Natural killer cell (primary cell): ENCODE data around the gene LRRC71. TPM values are rescaled to one million over a fixed set of nuclear protein-coding genes. Genes with fewer than 3 reads are reported as not detected.

Experiments
- ATAC-seq, 3 donors: fragments of 150-1000 bp in 2 of 3; fragments of 200-7000 bp in 1 of 3; cut with Tn5 transposase; 1 replicate in 1 of 3; 2 replicates in 2 of 3; pipeline ENCODE4 v1.10.0; 2021; ENCODE audit warnings: mild to moderate bottlenecking in 2 of 3, moderate library complexity in 2 of 3
- DNase-seq, 2 donors: peaks; one replicate each; pipeline versions ENCODE4 v3.0.0 to v3.0.0-alpha.2; 2013 to 2021; ENCODE audit warnings: mixed read lengths in 1 of 2
- H3K27ac ChIP-seq: one replicate; pipeline ENCODE4 v1.5.1; 2013; ENCODE audit warnings: mild to moderate bottlenecking, low read length
- H3K27me3 ChIP-seq: one replicate; pipeline ENCODE4 v1.6.1; 2013; ENCODE audit warnings: low read length; ENCODE audit not compliant: control insufficient read depth, insufficient read depth
- H3K36me3 ChIP-seq: one replicate; pipeline ENCODE4 v1.6.1; 2013; ENCODE audit warnings: low read length; ENCODE audit not compliant: control insufficient read depth, insufficient read depth
- H3K4me1 ChIP-seq: one replicate; pipeline ENCODE4 v1.6.1; 2013; ENCODE audit warnings: low read length; ENCODE audit not compliant: control insufficient read depth, insufficient read depth
- H3K4me3 ChIP-seq: one replicate; pipeline ENCODE4 v1.5.1; 2013; ENCODE audit warnings: low read length
- H3K9me3 ChIP-seq: one replicate; pipeline ENCODE4 v1.6.1; 2013; ENCODE audit warnings: low read length; ENCODE audit not compliant: control insufficient read depth, insufficient read depth
- H3K27ac Mint-ChIP-seq, 2 donors: one replicate each; pipeline ENCODE4 v1.8.0; 2022; ENCODE audit warnings: mild to moderate bottlenecking in 2 of 2, mixed read lengths in 2 of 2, moderate library complexity in 1 of 2
- H3K27me3 Mint-ChIP-seq, 2 donors: one replicate each; pipeline ENCODE4 v1.8.0; 2022; ENCODE audit warnings: low read depth in 2 of 2, mixed read lengths in 2 of 2
- H3K36me3 Mint-ChIP-seq: one replicate; pipeline ENCODE4 v1.8.0; 2022; ENCODE audit warnings: mixed read lengths
- H3K4me1 Mint-ChIP-seq, 2 donors: one replicate each; pipeline ENCODE4 v1.8.0; 2022; ENCODE audit warnings: mixed read lengths in 2 of 2
- H3K4me3 Mint-ChIP-seq: one replicate; pipeline ENCODE4 v1.8.0; 2022; ENCODE audit warnings: mild to moderate bottlenecking, moderate library complexity, mixed read lengths
- H3K9me3 Mint-ChIP-seq, 2 donors: one replicate each; pipeline ENCODE4 v1.8.0; 2022; ENCODE audit warnings: mixed read lengths in 2 of 2
- whole genome bisulfite sequencing: methylation state at CpG from one replicate; pipeline ENCODE4 v1.1.7; 2013; ENCODE audit warnings: missing lambda C conversion rate; ENCODE audit not compliant: insufficient coverage; 5-methylcytosine and 5-hydroxymethylcytosine counted together
- intact Hi-C: fragments of 100-400 bp; cut with micrococcal nuclease; formaldehyde crosslinking; loops from one replicate; pipeline ENCODE4 v1.14.2; 2022
- total RNA-seq, 4 donors: library from RNA; stranded (reverse); fragments of 120-200 nt in 1 of 4; gene quantifications; one replicate each; pipeline versions ENCODE4 v1.2.3 to v1.2.4, GENCODE V29; 2013 to 2022
- TF ChIP-seq, protein P1 (sequence below): fragments of 200-600 bp; IDR thresholded peaks from one replicate; pipeline ENCODE4 v1.8.0; 2022; ENCODE audit warnings: antibody characterized with exemption

Gene LRRC71
- total RNA-seq, 3 donors from 2014 or later (not counting 1 experiment from before 2014, with no cell fraction given), result not detected

DNA sequence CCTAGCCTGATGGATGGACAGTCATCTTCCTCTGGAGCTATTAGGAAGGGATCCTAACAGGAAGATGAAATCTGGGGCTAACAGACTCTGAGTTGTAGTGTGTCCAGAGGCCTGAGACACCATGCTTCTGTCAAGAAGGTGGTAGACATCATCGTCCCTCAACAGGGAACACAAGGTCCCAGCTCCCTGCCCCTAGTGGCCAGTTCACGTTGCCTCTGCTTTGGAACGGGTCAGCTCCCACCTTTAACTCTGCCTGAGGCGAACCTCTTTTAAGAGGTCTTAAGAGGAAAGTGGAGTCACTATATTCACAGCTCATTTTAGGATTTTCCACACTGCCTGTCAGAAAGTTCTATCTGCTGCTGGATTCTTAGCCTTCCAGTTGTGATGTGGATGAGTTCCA lies 28.3 kb downstream of the LRRC71 start:
- intact Hi-C loops, result no loop called here
- Histone ChIP-seq H3K36me3 (no peaks in the 10 kb centered on the region), H3K4me1 (no peaks in the 10 kb centered on the region), H3K4me3 (no peak overlapping the region), H3K27ac (no peak overlapping the region), H3K9me3 (no peaks in the 10 kb centered on the region), H3K27me3 (no peaks in the 10 kb centered on the region)
- Mint-ChIP-seq H3K36me3 (no peaks in the 10 kb centered on the region), H3K27ac (no peak overlapping the region), H3K4me1 (no peaks in the 10 kb centered on the region), H3K9me3 (no peaks in the 10 kb centered on the region), H3K4me3 (no peak overlapping the region), H3K27me3 (peaks cover 13 to 25% of the 10 kb centered on the region in 2 donors)
- DNase-seq, result no peak
- 91% methylated on average over 4 of the region's 4 CpGs for whole genome bisulfite sequencing
- ATAC-seq, result no peak
- TF ChIP-seq, protein P1, sequence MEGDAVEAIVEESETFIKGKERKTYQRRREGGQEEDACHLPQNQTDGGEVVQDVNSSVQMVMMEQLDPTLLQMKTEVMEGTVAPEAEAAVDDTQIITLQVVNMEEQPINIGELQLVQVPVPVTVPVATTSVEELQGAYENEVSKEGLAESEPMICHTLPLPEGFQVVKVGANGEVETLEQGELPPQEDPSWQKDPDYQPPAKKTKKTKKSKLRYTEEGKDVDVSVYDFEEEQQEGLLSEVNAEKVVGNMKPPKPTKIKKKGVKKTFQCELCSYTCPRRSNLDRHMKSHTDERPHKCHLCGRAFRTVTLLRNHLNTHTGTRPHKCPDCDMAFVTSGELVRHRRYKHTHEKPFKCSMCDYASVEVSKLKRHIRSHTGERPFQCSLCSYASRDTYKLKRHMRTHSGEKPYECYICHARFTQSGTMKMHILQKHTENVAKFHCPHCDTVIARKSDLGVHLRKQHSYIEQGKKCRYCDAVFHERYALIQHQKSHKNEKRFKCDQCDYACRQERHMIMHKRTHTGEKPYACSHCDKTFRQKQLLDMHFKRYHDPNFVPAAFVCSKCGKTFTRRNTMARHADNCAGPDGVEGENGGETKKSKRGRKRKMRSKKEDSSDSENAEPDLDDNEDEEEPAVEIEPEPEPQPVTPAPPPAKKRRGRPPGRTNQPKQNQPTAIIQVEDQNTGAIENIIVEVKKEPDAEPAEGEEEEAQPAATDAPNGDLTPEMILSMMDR, result no peak

DNA sequence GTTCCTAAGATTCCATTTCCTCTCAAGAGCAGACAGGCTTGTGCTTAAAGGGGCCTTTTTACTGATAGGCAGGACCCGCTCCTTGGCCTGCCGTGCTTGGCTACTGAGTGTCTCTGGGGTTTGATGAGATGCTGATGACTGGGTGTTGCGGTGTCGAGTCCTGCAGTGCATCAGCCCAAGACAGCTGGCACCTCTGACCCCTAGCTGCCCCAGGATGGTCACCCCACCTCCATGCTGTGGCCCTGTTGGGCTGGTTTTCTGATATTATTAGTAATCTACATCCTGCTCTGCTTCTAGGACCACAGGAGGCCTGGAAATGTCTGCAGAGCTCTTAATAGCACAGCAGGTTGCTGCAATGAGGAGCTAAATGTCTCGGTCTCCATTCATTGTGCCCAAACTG lies 28.7 kb downstream of the LRRC71 start:
- no peaks in the 10 kb centered on the region for H3K36me3 ChIP-seq
- Mint-ChIP-seq H3K27ac (no peak overlapping the region), H3K9me3 (no peaks in the 10 kb centered on the region), H3K36me3 (no peaks in the 10 kb centered on the region), H3K27me3 (peaks cover 13 to 25% of the 10 kb centered on the region in 2 donors), H3K4me3 (no peak overlapping the region), H3K4me1 (no peaks in the 10 kb centered on the region)
- H3K9me3 ChIP-seq, result no peaks in the 10 kb centered on the region
- ATAC-seq (no peak), DNase-seq (no peak)
- H3K4me1 ChIP-seq, result no peaks in the 10 kb centered on the region
- no peak overlapping the region for H3K4me3 ChIP-seq
- intact Hi-C loops, result no loop called here
- WGBS, result 96% methylated on average over 5 of the region's 5 CpGs
- TF ChIP-seq, protein P1, result no peak
- no peak overlapping the region for H3K27ac ChIP-seq
- no peaks in the 10 kb centered on the region for H3K27me3 ChIP-seq

DNA sequence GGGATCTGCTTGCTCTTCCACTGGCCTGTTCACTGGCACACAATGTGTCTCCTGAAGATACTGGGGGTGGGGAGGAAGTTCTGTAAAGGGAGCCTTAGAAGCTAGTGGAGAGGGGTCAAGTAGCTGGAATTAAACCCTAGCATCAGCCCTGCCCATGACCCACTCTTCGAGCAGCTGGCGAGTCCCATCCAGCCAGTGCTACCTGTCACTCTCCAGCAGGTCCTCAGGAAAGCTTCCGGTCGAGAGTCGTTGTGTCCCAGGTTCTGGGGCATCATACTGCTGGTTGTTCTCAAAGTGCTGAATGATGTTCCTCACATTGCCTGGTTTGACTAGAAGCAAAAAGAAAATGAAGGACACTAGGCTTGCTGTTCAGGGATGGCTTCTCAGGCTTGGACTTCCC lies 30.9 kb downstream of the LRRC71 start:
- no peaks in the 10 kb centered on the region for H3K27me3 ChIP-seq
- H3K27ac ChIP-seq, result no peak overlapping the region
- no peak overlapping the region for H3K27ac Mint-ChIP-seq
- H3K4me3 Mint-ChIP-seq, result no peak overlapping the region
- H3K36me3 ChIP-seq, result no peaks in the 10 kb centered on the region
- H3K4me3 ChIP-seq, result no peak overlapping the region
- no peaks in the 10 kb centered on the region for H3K36me3 Mint-ChIP-seq
- TF ChIP-seq, protein P1, result no peak
- no peaks in the 10 kb centered on the region for H3K9me3 Mint-ChIP-seq
- peaks cover 9 to 22% of the 10 kb centered on the region in 2 donors for H3K27me3 Mint-ChIP-seq
- no peaks in the 10 kb centered on the region for H3K4me1 ChIP-seq
- intact Hi-C loops, result no loop called here
- no peaks in the 10 kb centered on the region for H3K9me3 ChIP-seq
- 94% methylated on average over 5 of the region's 5 CpGs for WGBS
- no peaks in the 10 kb centered on the region for H3K4me1 Mint-ChIP-seq
- DNase-seq, result no peak
- no peak for ATAC-seq

DNA sequence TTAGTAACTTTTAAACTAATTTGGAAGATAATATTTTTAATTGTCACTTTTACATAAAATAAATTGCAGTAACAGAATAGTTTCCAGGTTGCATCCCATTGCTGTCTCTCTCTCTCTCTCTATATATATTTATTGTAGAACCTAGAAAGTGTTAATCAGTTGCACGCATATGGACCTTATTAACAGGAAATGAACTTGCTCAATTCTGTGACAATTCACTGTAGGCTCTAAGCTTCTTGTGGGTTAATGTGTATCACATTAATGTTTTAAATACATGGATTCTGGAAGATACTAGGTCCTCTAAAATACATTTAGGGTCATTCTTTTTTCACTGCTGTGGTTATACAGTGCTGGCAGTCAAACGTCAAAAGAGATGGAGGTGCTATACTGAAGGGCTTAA lies 33.1 kb downstream of the LRRC71 start:
- H3K36me3 Mint-ChIP-seq, result no peaks in the 10 kb centered on the region
- DNase-seq (no peak), ATAC-seq (no peak)
- Histone ChIP-seq H3K36me3 (no peaks in the 10 kb centered on the region), H3K4me1 (no peaks in the 10 kb centered on the region), H3K9me3 (no peaks in the 10 kb centered on the region), H3K27me3 (no peaks in the 10 kb centered on the region), H3K27ac (no peak overlapping the region), H3K4me3 (no peak overlapping the region)
- intact Hi-C loops, result no loop called here
- 67% methylated on average over 1 of the region's 2 CpGs for WGBS
- no peak overlapping the region for H3K27ac Mint-ChIP-seq
- H3K27me3 Mint-ChIP-seq, result peaks cover 13 to 34% of the 10 kb centered on the region in 2 donors
- H3K4me1 Mint-ChIP-seq, result peaks cover 0 to 4% of the 10 kb centered on the region in 2 donors
- TF ChIP-seq, protein P1, result no peak
- H3K9me3 Mint-ChIP-seq, result no peaks in the 10 kb centered on the region
- no peak overlapping the region for H3K4me3 Mint-ChIP-seq
